ENCODE data around the gene FIGNL2. TPM values are rescaled to one million over a fixed set of nuclear protein-coding genes. Genes with fewer than 3 reads are reported as not detected.

FIGNL2 gene
- total and polyA plus RNA-seq, 9 of the 15 experiments (the other 6 are each of a cell fraction or from before 2014, with no cell fraction given): 0.01 TPM; not detected in 8

GRCh38 chr12:51871918-51872688, 23.6 kb upstream of the FIGNL2 start (continued):
- TF ChIP-seq PTBP1 (IDR thresholded peaks at IDR 0.05; ENCODE audit: low read depth, low read length) (no peak), HLTF (IDR thresholded peaks at IDR 0.05) (no peak), XRCC4 (IDR thresholded peaks at IDR 0.05; ENCODE audit: extremely low read depth, insufficient read depth, insufficient read length) (no peak), YY1 (IDR thresholded peaks at IDR 0.05; ENCODE audit: borderline replicate concordance in 1 of 3, control insufficient read depth in 1 of 3, extremely low read depth in 1 of 3, insufficient read depth in 3 of 3, insufficient read length in 1 of 3, insufficient replicate concordance in 2 of 3, low read depth in 1 of 3, low read length in 2 of 3) (peak in 1 of 3 experiments; percentile 16), MXD1 (CRISPR knock-in tag; IDR thresholded peaks at IDR 0.05; ENCODE audit: borderline replicate concordance, poor library complexity, severe bottlenecking) (no peak), KLF1 (tag; IDR thresholded peaks at IDR 0.05) (peak; percentile 65; the same call in 1 of the 2 replicates), TFAP4 (CRISPR knock-in tag; IDR thresholded peaks at IDR 0.05; ENCODE audit: borderline replicate concordance) (peak; percentile 49; the same call in 1 of the 2 replicates), ZNF165 (CRISPR knock-in tag; IDR thresholded peaks at IDR 0.05; ENCODE audit: borderline replicate concordance) (no peak), PKNOX1 (IDR thresholded peaks at IDR 0.05) (peak; percentile 78), CTBP1 (IDR thresholded peaks at IDR 0.05; ENCODE audit: borderline replicate concordance) (peak; percentile 75; the same call in 1 of the 2 replicates), ZNF77 (CRISPR knock-in tag; IDR thresholded peaks at IDR 0.05) (no peak), TOE1 (IDR thresholded peaks at IDR 0.05; ENCODE audit: borderline replicate concordance) (no peak), TOE1 (CRISPR knock-in tag; IDR thresholded peaks at IDR 0.05; ENCODE audit: borderline replicate concordance, low read depth) (no peak), ESRRB (CRISPR knock-in tag; IDR thresholded peaks at IDR 0.05; ENCODE audit: borderline replicate concordance) (no peak), ZNF12 (CRISPR knock-in tag; IDR thresholded peaks at IDR 0.05) (0 out of 2 replicates have a peak, but pooled peaks have one; percentile 24), CBFA2T2 (conservative IDR thresholded peaks at IDR 0.05) (no peak), HOMEZ (CRISPR knock-in tag; IDR thresholded peaks at IDR 0.05) (no peak), TSC22D4 (tag; IDR thresholded peaks at IDR 0.05) (no peak), SRSF7 (optimal IDR thresholded peaks at IDR 0.05; ENCODE audit: low read depth, low read length) (no peak)

Measured in K562 (cell line).